Right ventricle myocardium inferior (tissue), 1 donor: Measurements from ENCODE around the gene CYP26B1. TPM values are rescaled to one million over a fixed set of nuclear protein-coding genes. Genes with fewer than 3 reads are reported as not detected.
"Not testable (repeated sequence)": the region's sequence is repeated elsewhere in the genome, so short reads cannot be mapped to it uniquely, and the experiment has no call there.

Experiments used
- ATAC-seq: fragments of 200-7000 bp; cut with Tn5 transposase; one replicate; pipeline ENCODE4 v1.9.1; 2020; ENCODE audit warnings: mild to moderate bottlenecking, moderate library complexity
- DNase-seq: peaks from one replicate; pipeline ENCODE4 v3.0.0; 2021; ENCODE audit errors: missing footprints
- intact Hi-C: fragments of 100-400 bp; cut with DNase I; formaldehyde crosslinking; loops from one replicate; pipeline ENCODE4 v1.11.0; 2022
- total RNA-seq: library from RNA; stranded (reverse); fragmentation: NEBNext Ultra II Directional; extraction: Animal tissue kit (Norgen Biotek cat#: 25700); gene quantifications from one replicate; pipeline ENCODE4 v1.2.1, GENCODE V29; 2021
- donor health status: DM: no; HTN: yes; CAD: no; lungs with severe emphysema.

Gene CYP26B1
- total RNA-seq, 1 donor from 2014 or later = 5.4 TPM

- intact Hi-C loops = no loop called here
- DNase-seq (no peak), ATAC-seq (no peak)
Measured at GRCh38 chr2:72097276-72097675, 50.4 kb downstream of the CYP26B1 start.

- DNase-seq (no peak), ATAC-seq (no peak)
- intact Hi-C loops = no loop called here
Measured at GRCh38 chr2:72096181-72096580, 51.5 kb downstream of the CYP26B1 start.

- ATAC-seq = no peak
- DNase-seq = no peak
- intact Hi-C loops = no loop called here
Measured at GRCh38 chr2:72095364-72095763, 52.3 kb downstream of the CYP26B1 start.

- ATAC-seq (no peak), DNase-seq (no peak)
Measured at GRCh38 chr2:72094701-72095100, 53.0 kb downstream of the CYP26B1 start.

GRCh38 chr2:72092111-72092510, 55.6 kb downstream of the CYP26B1 start:
- intact Hi-C loops = no loop called here
- ATAC-seq (no peak), DNase-seq (no peak)

More at GRCh38 chr2:72094701-72095100, 53.0 kb downstream of the CYP26B1 start:
- intact Hi-C loops = no loop called here

GRCh38 chr2:72090781-72091482, 56.7 kb downstream of the CYP26B1 start:
- no peak for DNase-seq
- ATAC-seq = no peak
- intact Hi-C loops = no loop called here

- ATAC-seq = no peak
- DNase-seq = no peak
- intact Hi-C loops = no loop called here
Measured at GRCh38 chr2:72090271-72090720, 57.4 kb downstream of the CYP26B1 start.

- DNase-seq (no peak), ATAC-seq (no peak)
- intact Hi-C loops = no loop called here
Measured at GRCh38 chr2:72089537-72089936, 58.1 kb downstream of the CYP26B1 start.

GRCh38 chr2:72089028-72089427, 58.6 kb downstream of the CYP26B1 start:
- ATAC-seq = no peak
- intact Hi-C loops = no loop called here
- no peak for DNase-seq

- intact Hi-C loops, DNase-seq, ATAC-seq: not testable (repeated sequence)
Measured at GRCh38 chr2:72086871-72087633, 60.6 kb downstream of the CYP26B1 start.

GRCh38 chr2:72085513-72085912, 62.1 kb downstream of the CYP26B1 start:
- ATAC-seq (no peak), DNase-seq (no peak)
- intact Hi-C loops = no loop called here

GRCh38 chr2:72085036-72085435, 62.6 kb downstream of the CYP26B1 start:
- ATAC-seq (no peak), DNase-seq (no peak)
- intact Hi-C loops = no loop called here

GRCh38 chr2:72084584-72084976, 63.1 kb downstream of the CYP26B1 start:
- no peak for DNase-seq
- ATAC-seq = no peak
- intact Hi-C loops = no loop called here

- no peak for DNase-seq
- ATAC-seq = no peak
- intact Hi-C loops = no loop called here
Measured at GRCh38 chr2:72083751-72084583, 63.7 kb downstream of the CYP26B1 start.

- ATAC-seq (no peak), DNase-seq (no peak)
- intact Hi-C loops = no loop called here
Measured at GRCh38 chr2:72082887-72083286, 64.8 kb downstream of the CYP26B1 start.

- intact Hi-C loops = no loop called here
- ATAC-seq (no peak), DNase-seq (no peak)
Measured at GRCh38 chr2:72082021-72082601, 65.6 kb downstream of the CYP26B1 start.

- intact Hi-C loops = no loop called here
- ATAC-seq = no peak
- DNase-seq = no peak
Measured at GRCh38 chr2:72081451-72081850, 66.2 kb downstream of the CYP26B1 start.

- no peak for DNase-seq
- intact Hi-C loops = no loop called here
- ATAC-seq = no peak
Measured at GRCh38 chr2:72080286-72081145, 67.1 kb downstream of the CYP26B1 start.
